ENCODE measurements around the gene TRIM69. TPM values are rescaled to one million over a fixed set of nuclear protein-coding genes. Genes with fewer than 3 reads are reported as not detected.

Gene TRIM69
- total and polyA plus RNA-seq, 9 donors = 7.0 to 51.4 (median 19.7) TPM

GRCh38 chr15:44788748-44789147, 52.4 kb downstream of the TRIM69 start:
- intact Hi-C loops (cut with DNase I) = loop anchor here in 1 of 4 donors (5.0 kb wide), 1 partner anchor 121 kb away; no protein-coding TSS in a partner anchor
- H3K27me3 ChIP-seq = no peaks in the 10 kb centered on the region
- H3K27ac ChIP-seq = no peak overlapping the region
- no peak for TF ChIP-seq CTCF (IDR thresholded peaks at IDR 0.05)
- no peak for TF ChIP-seq EP300 (IDR thresholded peaks at IDR 0.05)
- no peak for TF ChIP-seq POLR2A (IDR thresholded peaks at IDR 0.05)
- H3K9me3 ChIP-seq = no peaks in the 10 kb centered on the region
- no peaks in the 10 kb centered on the region for H3K36me3 ChIP-seq
- H3K4me1 ChIP-seq (ENCODE audit: insufficient read depth) = no peaks in the 10 kb centered on the region
- no peak for DNase-seq
- 61 to 67% (median 61%) methylated on average over 8 of the region's 8 CpGs for WGBS, 3 donors
- H3K4me3 ChIP-seq = no peak overlapping the region

- TF ChIP-seq POLR2A (IDR thresholded peaks at IDR 0.05) = no peak
- no peak for TF ChIP-seq CTCF (IDR thresholded peaks at IDR 0.05)
- TF ChIP-seq EP300 (IDR thresholded peaks at IDR 0.05) = no peak
- H3K9me3 ChIP-seq = no peaks in the 10 kb centered on the region
- no peaks in the 10 kb centered on the region for H3K36me3 ChIP-seq
- no peak overlapping the region for H3K27ac ChIP-seq
- no peaks in the 10 kb centered on the region for H3K27me3 ChIP-seq
- WGBS, 3 donors = 36 to 53% (median 46%) methylated on average over 2 of the region's 2 CpGs
- H3K4me1 ChIP-seq (ENCODE audit: insufficient read depth) = no peaks in the 10 kb centered on the region
- no peak for DNase-seq
- intact Hi-C loops (cut with DNase I) = no loop called here
- H3K4me3 ChIP-seq = no peak overlapping the region
These were observed 53.9 kb downstream of the TRIM69 start for GRCh38 chr15:44790215-44790614.

GRCh38 chr15:44790656-44791055, 54.3 kb downstream of the TRIM69 start:
- Histone ChIP-seq H3K4me1 (ENCODE audit: insufficient read depth) (no peaks in the 10 kb centered on the region), H3K36me3 (no peaks in the 10 kb centered on the region), H3K4me3 (no peak overlapping the region), H3K27ac (no peak overlapping the region), H3K9me3 (no peaks in the 10 kb centered on the region), H3K27me3 (no peaks in the 10 kb centered on the region)
- no peak for DNase-seq
- TF ChIP-seq POLR2A (IDR thresholded peaks at IDR 0.05) (no peak), EP300 (IDR thresholded peaks at IDR 0.05) (no peak), CTCF (IDR thresholded peaks at IDR 0.05) (no peak)
- intact Hi-C loops (cut with DNase I) = no loop called here
- WGBS, 3 donors = 71 to 89% (median 89%) methylated on average over 3 of the region's 3 CpGs

GRCh38 chr15:44792715-44793114, 56.4 kb downstream of the TRIM69 start:
- Histone ChIP-seq H3K27me3 (no peaks in the 10 kb centered on the region), H3K4me1 (ENCODE audit: insufficient read depth) (no peaks in the 10 kb centered on the region), H3K27ac (no peak overlapping the region), H3K36me3 (no peaks in the 10 kb centered on the region), H3K9me3 (no peaks in the 10 kb centered on the region), H3K4me3 (no peak overlapping the region)
- WGBS, 3 donors = 26 to 48% (median 42%) methylated on average over 1 of the region's 1 CpG
- DNase-seq = no peak
- no peak for TF ChIP-seq POLR2A (IDR thresholded peaks at IDR 0.05)
- no peak for TF ChIP-seq CTCF (IDR thresholded peaks at IDR 0.05)
- no peak for TF ChIP-seq EP300 (IDR thresholded peaks at IDR 0.05)
- intact Hi-C loops (cut with DNase I) = no loop called here
